HuH-7.5 (cell line): ENCODE data around the gene SMARCA4.

Source experiments
- DNase-seq: peaks from one replicate; pipeline ENCODE4 v3.0.0; 2011; ENCODE audit warnings: low spot score

The SMARCA4 gene

GRCh38 chr19:11035441-11036377, 74.9 kb downstream of the SMARCA4 start:
- peak; percentile 99 for DNase-seq

DNA sequence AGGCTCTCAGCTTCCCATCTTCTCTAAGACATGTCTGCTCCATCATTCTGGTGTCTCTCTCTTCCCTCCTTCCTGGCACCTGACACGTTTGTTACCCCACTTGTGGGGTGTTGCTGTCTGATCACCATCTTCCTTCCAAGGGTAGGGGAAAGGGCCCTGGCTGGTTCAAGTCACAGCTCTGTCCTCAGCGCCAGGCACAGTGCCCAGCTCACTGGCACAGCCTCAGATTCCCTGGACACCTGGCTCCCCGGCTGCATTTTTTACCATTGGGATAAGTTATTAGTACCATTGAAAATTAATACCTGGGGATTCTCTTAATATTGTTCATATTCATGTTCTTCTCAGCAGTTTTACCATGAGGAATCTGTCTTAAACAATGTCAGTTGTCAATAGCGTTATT, 77.7 kb downstream of the SMARCA4 start:
- no peak for DNase-seq

- no peak for DNase-seq
These were observed 80.4 kb downstream of the SMARCA4 start for GRCh38 chr19:11041194-11041593.

- DNase-seq: no peak
These were observed 81.3 kb downstream of the SMARCA4 start for GRCh38 chr19:11041966-11042627.

DNA sequence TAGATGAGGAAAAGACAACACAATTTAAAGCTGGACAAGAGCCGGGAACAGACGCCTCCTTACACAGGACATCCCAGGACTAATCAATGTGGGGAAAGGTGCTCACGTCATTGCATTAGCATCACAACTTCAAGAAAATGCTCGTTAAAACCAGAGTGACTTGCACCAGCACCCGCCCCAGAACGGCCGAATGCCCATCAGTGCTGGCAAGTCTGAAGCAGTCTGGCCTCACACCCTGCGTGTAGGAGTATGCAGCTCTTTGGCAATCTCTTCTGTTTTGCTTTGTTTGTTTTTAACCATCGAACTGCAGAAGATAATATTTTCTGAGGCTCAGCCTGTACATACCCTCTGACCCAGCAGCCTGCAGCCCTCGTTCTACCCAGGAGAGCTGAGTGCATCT, 83.6 kb downstream of the SMARCA4 start:
- DNase-seq: no peak

DNA sequence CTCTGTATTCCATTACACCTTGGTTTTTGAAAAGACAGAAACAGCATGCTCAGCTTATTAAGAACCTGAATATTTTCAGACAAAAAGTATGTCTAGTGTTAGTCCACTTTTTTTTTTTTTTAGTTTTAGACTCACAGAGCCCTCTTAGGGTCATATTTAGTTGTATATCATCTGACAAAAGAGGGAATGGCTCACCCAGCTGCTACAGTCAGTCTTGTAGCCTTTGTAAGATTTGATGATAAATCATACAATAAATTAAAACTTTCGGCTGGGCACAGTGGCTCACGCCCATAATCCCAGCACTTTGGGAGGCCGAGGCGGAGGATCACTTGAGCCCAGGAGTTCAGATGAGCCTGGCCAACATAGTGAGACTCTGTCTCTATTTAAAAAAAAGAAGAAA, 84.7 kb downstream of the SMARCA4 start:
- no peak for DNase-seq

DNA sequence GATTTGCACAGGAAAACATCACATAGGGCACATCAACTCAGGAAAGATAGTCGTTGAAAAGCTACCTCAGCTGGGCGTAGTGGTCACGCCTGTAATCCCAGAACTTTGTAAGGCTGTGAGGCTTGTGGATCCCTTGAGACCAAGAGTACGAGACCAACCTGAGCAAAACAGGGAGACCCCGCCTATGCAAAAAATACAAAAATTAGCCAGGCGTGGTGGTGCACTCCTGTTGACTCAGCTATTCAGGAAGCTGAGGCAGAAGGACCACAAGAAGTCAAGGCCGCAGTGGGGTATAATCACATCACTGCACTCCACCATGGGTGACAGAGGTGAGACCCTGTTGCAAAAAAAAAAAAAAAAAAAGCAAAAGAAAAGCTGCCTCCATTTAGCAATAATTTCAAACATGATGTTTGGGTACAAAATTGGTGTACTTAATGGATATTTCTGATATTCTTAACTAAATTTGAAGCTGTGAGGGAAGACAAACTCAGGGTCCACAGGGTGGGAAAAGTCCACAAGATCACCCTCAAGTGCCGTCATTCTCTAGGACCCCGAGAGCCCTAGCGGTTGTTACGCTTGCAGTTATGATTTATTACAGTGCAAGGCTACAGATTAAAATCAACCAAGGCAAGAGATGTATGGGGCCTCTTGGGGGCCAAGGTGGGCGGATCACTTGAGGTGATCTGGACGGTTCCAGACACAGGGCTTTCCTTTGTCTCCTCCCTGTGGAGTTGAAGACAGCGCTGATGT, 86.0 kb downstream of the SMARCA4 start:
- no peak for DNase-seq

GRCh38 chr19:11047866-11048265, 87.0 kb downstream of the SMARCA4 start:
- no peak for DNase-seq

DNA sequence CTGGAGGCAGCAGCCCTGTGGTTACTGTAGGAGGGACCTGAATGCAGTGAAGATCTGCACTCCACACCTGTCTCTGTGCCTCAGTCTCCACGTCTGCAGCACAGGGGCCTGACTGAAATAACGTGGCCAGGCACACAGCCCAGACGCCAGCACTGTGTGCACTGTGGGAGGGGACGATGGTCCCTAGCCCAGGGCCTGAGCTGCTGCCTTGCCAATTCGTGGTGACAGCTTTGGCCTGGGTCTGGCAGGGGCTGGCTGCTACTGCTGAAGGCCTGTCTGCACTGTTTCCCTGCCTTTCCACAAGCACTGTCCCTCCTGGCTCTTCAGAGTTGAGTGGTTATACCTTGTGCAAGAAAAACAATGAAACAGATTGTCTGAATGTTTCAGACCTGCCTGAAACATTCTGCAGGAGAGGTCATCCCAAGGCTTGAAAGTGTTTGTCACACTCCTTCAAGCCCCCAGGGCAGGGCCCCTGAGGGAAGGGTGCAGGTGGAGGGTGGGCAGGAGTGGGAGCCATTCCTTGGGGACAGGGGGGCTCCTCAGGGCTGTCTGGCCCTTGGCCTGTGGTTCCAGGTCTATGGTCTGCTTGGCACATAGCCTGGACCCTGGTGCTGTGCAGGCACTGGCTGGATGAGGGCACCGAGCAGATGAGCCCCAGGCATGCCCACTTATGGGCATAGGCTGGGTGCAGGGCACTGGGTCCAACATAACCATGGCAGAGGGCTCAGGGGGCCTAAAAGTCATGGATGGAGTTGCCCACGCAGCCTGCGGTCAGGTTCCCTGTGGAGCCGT, 89.7 kb downstream of the SMARCA4 start:
- DNase-seq: no peak

DNA sequence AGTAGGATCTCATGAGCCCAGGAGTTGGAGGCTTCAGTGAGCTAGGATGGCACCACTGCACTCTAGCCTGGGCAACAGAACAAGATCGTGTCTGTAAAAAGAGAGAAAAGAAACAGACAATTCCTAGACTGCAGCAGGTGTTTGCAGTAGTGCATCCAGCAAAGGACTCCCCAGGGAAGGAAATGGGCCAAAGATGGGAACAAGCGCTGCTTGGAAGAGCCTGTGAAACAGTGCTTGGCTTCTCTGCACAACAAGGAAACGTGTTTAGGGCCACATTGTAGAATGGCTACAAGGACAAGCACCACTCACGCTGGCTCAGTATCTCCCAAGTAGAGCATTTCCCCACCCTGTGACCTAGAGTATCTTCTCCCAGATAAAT, 93.0 kb downstream of the SMARCA4 start:
- DNase-seq: no peak

DNA sequence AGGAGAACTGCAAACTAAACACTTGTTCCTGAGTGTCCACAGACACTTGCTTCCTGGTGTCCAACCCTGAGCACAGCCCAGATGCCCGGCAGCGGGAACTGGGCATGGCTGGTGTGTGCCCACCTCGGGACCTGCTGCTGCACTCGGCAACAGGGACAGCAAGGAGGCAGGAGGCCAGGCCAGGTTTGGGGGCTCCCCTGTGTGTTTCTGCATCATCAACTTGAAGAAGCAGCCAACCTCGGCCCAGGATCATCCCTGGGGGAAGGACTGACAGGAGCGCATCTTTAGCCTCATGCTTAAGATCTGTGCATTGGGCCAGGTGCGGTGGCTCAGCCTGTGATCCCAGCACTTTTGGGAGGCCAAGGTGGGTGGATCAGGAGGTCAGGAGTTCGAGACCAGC, 93.4 kb downstream of the SMARCA4 start:
- DNase-seq: no peak

GRCh38 chr19:11054628-11055027, 93.8 kb downstream of the SMARCA4 start:
- no peak for DNase-seq

GRCh38 chr19:11058246-11059030, 97.6 kb downstream of the SMARCA4 start:
- DNase-seq: no peak

DNA sequence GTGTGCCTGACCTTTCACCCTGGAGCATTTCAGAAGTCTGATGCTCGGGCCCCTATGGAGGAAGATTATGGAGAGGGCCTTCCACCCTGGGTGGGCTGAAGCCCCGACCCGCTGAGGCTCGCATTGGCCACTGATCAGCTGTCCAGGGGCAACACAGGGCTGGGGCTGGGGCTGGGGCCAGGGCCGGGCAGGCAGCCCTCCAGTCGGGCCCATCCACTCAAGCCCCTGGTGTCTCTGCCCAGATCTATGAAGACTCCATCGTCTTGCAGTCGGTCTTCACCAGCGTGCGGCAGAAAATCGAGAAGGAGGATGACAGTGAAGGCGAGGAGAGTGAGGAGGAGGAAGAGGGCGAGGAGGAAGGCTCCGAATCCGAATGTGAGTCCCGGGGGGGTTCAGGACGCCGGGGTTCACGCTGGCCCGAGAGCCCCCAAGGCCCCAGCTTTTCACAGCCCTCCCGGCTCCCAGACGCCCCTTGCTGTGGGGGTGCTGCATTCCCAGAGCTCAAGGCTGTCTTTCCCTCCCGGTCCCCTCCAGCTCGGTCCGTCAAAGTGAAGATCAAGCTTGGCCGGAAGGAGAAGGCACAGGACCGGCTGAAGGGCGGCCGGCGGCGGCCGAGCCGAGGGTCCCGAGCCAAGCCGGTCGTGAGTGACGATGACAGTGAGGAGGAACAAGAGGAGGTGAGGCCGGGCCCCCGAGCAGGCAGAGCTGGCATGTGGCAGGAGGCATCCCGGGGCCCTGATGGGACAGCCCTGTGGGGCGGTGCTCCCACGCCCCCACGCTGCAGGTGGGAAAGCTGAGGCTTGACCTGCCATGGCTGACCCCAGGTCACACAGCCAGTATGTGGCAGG, 98.9 kb downstream of the SMARCA4 start:
- DNase-seq: no peak

GRCh38 chr19:11061952-11062351, 101.1 kb downstream of the SMARCA4 start:
- no peak for DNase-seq

GRCh38 chr19:11063434-11063833, 102.6 kb downstream of the SMARCA4 start:
- DNase-seq: no peak

DNA sequence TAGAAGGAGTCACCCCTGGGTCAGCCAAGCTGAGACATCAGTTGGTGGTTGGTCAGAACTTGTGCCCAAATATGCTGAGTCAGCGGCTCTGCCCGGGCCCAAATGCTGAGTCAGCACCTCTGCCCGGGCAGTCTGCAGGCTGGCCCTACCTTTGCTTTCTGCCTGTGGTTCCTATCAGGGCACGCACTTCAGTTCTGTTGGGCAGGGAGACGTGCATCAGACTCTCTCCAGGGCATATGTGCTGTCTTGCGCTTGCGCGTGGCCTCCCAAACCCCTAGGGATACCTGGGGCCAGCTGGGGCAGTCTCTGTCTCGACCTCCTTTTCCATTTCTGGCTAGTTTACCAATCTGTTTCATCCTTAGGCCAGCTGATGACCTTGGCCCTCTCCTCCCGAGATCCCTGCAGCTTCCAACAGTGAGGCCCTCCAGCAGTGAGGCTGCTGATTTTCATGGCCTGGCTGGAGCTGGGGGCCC, 104.0 kb downstream of the SMARCA4 start:
- DNase-seq: no peak

GRCh38 chr19:11066326-11066725, 105.5 kb downstream of the SMARCA4 start:
- DNase-seq: no peak

- DNase-seq: no peak
These were observed 106.7 kb downstream of the SMARCA4 start for GRCh38 chr19:11067356-11068113.
